HL-60 (cell line): Measurements from ENCODE around the gene PBX1.

Experiments
- DNase-seq, 2 experiments: peaks; one replicate each; pipeline ENCODE4 v3.0.0-alpha.2; 2010 to 2020; ENCODE audit warnings: low read depth in 1 of 2, low spot score in 1 of 2
- H3K27ac ChIP-seq: fragments of 250-450 bp; sonication (Bioruptor Pico); replicated peaks from 2 replicates; pipeline ENCODE4 v1.5.1; 2020; ENCODE audit warnings: mild to moderate bottlenecking, moderate library complexity
- H3K27me3 ChIP-seq: fragments of 250-450 bp; sonication (Bioruptor Pico); 2 replicates; pipeline ENCODE4 v1.5.1; 2021; ENCODE audit warnings: mild to moderate bottlenecking, moderate library complexity; ENCODE audit not compliant: insufficient read depth, poor library complexity, severe bottlenecking
- H3K4me3 ChIP-seq: replicated peaks from 2 replicates; pipeline ENCODE4 v1.5.1; 2011; ENCODE audit warnings: mild to moderate bottlenecking, control low read depth, low read length; ENCODE audit not compliant: insufficient read depth
- CTCF ChIP-seq: IDR thresholded peaks from one replicate; pipeline ENCODE4 v1.5.1; 2011; ENCODE audit warnings: low read length, control low read depth, inconsistent platforms; ENCODE audit not compliant: insufficient read depth
- GABPA ChIP-seq: IDR thresholded peaks from 2 replicates; pipeline ENCODE4 v1.6.1; 2012; ENCODE audit warnings: low read depth
- POLR2AphosphoS5 ChIP-seq: IDR thresholded peaks from 2 replicates; pipeline ENCODE4 v1.6.1; 2012; ENCODE audit warnings: low read depth
- REST ChIP-seq: IDR thresholded peaks from 2 replicates; pipeline ENCODE4 v1.6.1; 2012; ENCODE audit warnings: low read depth; ENCODE audit not compliant: insufficient replicate concordance
- SPI1 ChIP-seq: IDR thresholded peaks from 2 replicates; pipeline ENCODE4 v1.6.1; 2012; ENCODE audit warnings: low read depth, mild to moderate bottlenecking, borderline replicate concordance

The PBX1 gene

GRCh38 chr1:164565357-164565756 is 6.4 kb downstream of the PBX1 start:
- no peak overlapping the region for H3K27ac ChIP-seq
- H3K27me3 ChIP-seq: peaks cover 19% of the 10 kb centered on the region
- DNase-seq: no peak
- no peak for TF ChIP-seq POLR2AphosphoS5
- no peak for TF ChIP-seq CTCF
- no peak for TF ChIP-seq REST
- no peak for TF ChIP-seq SPI1
- no peak for TF ChIP-seq GABPA
- no peak overlapping the region for H3K4me3 ChIP-seq

GRCh38 chr1:164567774-164568173 is 8.8 kb downstream of the PBX1 start:
- Histone ChIP-seq H3K27ac (no peak overlapping the region), H3K4me3 (no peak overlapping the region), H3K27me3 (peaks cover 4% of the 10 kb centered on the region)
- no peak for DNase-seq
- TF ChIP-seq REST (no peak), SPI1 (no peak), POLR2AphosphoS5 (no peak)

GRCh38 chr1:164569241-164569640 is 10.3 kb downstream of the PBX1 start:
- TF ChIP-seq GABPA (no peak), CTCF (no peak), SPI1 (no peak), REST (no peak), POLR2AphosphoS5 (no peak)
- peaks cover 4% of the 10 kb centered on the region for H3K27me3 ChIP-seq
- H3K27ac ChIP-seq: no peak overlapping the region
- H3K4me3 ChIP-seq: no peak overlapping the region
- no peak for DNase-seq

- no peak for DNase-seq
- H3K27ac ChIP-seq: no peak overlapping the region
- no peak overlapping the region for H3K4me3 ChIP-seq
- TF ChIP-seq POLR2AphosphoS5 (no peak), GABPA (no peak), REST (no peak), SPI1 (no peak), CTCF (no peak)
- H3K27me3 ChIP-seq: peaks cover 4% of the 10 kb centered on the region
Observed at GRCh38 chr1:164569866-164570265, 10.9 kb downstream of the PBX1 start.
